Activated CD4-positive, alpha-beta T cell treated with anti-CD3 and anti-CD28 coated beads for 24 hours (primary cell): ENCODE data around the gene VWA3A.
"Not testable (repeated sequence)": the region's sequence is repeated elsewhere in the genome, so short reads cannot be mapped to it uniquely, and the experiment has no call there.

ENCODE experiments used
- DNase-seq, 2 donors: peaks; one replicate each; pipeline ENCODE4 v3.0.0-alpha.2; 2020; ENCODE audit warnings: low read depth in 2 of 2

The VWA3A gene

GRCh38 chr16:22132801-22133200, 40.5 kb downstream of the VWA3A start:
- no peak for DNase-seq

DNA sequence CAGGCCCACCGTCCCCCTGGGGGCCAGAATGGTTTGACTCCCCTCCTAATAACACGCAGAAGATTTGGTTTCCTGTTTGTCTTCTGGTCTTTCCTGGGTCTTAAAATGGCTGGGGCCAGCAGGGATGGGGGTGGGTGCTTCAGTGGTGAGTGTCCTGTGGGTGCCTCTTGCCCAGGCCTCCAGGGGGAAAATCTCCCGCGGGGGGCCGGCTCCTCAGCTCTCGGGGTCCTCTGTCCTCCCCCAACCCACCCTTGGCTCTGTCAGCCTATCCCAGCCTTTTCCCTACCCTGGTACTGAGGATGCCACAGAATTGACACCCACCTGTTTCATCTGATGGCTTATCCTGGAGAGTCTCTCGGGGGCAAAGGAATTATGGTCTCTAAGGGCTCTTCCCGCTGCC, 46.1 kb downstream of the VWA3A start:
- DNase-seq, result no peak

DNA sequence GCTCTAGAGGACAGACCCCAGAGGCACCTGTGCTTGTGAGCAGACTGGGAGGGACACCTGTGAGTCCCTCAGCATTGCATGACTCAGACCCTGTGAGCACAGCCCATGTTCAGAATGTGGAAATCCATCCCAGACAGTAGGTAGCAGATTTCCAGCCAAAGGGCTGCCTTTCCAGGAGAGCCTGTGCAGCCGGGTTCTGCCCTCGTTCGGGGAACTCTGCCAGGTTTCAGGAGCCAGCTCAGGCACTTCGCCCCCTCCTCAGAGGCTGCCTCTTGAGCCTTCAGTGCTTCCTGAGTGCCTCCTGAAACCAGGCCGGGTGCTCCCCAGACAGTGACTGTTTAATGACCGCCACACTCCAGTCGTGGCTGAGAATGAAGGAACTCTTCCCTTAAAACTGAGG, 46.7 kb downstream of the VWA3A start:
- DNase-seq, result no peak

GRCh38 chr16:22139732-22140131, 47.4 kb downstream of the VWA3A start:
- DNase-seq, result no peak

DNA sequence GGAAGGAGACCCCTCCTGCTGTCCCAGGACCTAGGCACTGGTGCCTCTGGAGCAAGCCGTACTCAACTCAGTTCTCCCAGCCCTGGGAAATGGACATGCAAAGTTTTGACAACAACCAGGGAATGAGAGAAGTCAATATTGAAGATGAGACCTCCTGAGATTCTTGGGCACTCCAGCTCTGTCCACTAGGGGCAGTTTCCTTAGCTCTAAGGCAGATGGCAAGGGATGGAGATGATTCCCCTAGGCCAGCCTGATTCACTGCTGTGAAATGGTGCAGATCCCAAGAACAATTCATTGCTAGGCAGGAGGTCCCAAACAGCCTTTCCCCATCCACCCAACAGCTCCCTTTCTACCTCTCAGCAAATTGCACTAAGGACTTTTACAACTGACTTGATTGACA, 49.4 kb downstream of the VWA3A start:
- DNase-seq, result no peak

DNA sequence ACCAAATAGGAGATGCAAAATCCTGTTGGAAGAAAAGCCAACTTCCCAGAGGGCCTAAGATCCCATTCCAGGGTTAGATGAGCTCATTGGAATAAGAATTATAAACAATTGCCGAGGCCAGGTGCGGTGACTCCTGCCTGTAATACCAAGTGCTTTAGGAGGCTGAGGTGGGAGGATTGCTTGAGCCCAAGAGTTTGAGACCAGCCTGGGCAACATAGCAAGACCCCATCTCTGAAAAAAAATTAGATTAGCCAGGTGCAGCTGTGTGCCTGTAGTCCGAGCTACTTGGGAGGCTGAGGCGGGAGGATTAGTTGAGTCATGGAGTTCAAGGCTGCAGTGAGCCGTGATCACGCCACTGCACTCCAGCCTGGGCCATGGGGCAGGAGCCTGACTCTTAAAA, 52.2 kb downstream of the VWA3A start:
- no peak for DNase-seq

- no peak for DNase-seq
These were observed 55.5 kb downstream of the VWA3A start for GRCh38 chr16:22147853-22148252.

- no peak for DNase-seq
These were observed 59.1 kb downstream of the VWA3A start for GRCh38 chr16:22151246-22151998.

DNA sequence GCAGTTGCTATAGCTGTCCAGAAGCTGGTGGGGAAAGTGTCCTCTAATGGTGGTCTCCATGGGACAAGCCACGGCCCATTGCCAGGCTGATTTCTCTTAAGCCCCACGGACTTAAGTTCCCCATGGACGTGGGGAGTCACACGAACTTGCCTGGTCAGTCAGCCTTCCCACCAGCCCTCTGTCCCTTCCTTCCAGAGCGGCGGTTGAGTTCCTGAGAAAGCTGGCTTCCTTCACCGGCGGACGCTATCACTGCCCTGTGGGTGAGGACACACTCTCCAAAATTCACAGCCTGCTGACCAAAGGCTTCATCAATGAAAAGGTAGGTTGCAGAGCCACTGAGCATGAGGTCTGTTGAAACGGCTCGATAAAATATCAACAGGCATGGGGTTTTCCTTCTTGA, 60.0 kb downstream of the VWA3A start:
- DNase-seq, result no peak

- DNase-seq, result not testable (repeated sequence)
These were observed 60.7 kb downstream of the VWA3A start for GRCh38 chr16:22153078-22153477.

DNA sequence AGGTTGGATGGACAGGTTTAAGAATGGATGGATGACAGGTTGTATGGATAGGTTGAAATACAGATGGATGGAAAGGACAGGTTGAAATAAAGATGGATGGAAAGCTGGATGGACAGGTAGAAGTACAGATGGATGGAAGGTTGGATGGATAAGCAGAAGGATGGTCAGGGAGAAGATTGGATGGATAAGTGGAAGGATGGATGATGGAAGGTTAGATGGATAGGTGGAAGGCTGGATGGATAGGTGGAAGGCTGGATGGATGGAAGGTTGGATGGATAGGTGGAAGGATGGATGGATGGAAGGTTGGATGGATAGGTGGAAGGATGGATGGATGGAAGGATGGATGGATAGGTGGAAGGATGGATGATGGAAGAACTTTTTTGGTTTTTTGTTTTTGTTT, 69.1 kb downstream of the VWA3A start:
- no peak for DNase-seq

- DNase-seq, result peak; percentile 12 to 23
These were observed 69.8 kb downstream of the VWA3A start, which contains the start of gene SDR42E2 for GRCh38 chr16:22161999-22162655. Gene SDR42E2 (plus strand): TSS chr16:22162506. CDS start chr16:22165583, 3,077 bp downstream.

- no peak for DNase-seq
These were observed 70.3 kb downstream of the VWA3A start for GRCh38 chr16:22162656-22163009.

- no peak for DNase-seq
These were observed 71.5 kb downstream of the VWA3A start for GRCh38 chr16:22163806-22164205.

GRCh38 chr16:22164482-22164881, 72.1 kb downstream of the VWA3A start:
- no peak for DNase-seq

GRCh38 chr16:22165508-22166285, 73.4 kb downstream of the VWA3A start:
- no peak for DNase-seq

DNA sequence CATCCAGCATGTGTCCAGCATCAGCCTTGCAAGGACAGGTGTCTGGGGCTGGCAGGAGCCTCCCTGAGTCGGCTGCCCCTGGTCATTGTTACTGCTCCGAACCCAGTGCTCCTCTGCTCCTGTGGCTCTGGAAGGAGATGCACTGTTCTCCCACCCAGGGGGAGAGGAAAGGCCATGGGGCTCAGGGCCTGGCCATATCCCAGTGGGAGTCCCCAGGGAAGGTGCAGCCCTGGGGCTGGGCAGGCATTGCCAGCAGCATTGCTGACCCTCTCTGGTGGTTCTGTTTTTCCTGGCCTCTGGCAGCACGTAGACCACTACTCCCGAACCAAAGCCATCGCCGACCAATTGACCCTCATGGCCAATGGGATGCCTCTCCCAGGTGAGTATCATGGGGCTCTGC, 79.6 kb downstream of the VWA3A start:
- DNase-seq, result no peak

GRCh38 chr16:22172642-22173041, 80.3 kb downstream of the VWA3A start:
- not testable (repeated sequence) for DNase-seq

DNA sequence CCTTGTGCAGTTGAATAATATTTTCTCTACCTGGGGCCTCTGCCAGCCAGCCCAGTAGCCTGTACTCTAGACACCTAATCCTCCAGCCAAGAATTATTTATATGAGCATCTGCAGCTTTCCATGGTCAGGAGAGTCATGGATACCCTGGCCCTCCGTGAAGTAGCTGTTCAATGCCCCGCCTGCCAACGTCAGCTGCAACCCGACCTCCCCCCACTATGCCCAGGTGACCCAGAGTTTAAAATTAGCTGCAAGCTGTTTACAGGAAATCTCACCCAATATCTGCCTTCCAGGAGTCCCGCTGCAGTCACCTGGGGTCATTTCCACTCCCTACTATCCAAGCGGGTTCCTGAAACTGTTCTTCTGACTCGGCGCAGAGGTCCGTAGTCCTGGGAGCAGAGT, 82.3 kb downstream of the VWA3A start:
- DNase-seq, result no peak

DNA sequence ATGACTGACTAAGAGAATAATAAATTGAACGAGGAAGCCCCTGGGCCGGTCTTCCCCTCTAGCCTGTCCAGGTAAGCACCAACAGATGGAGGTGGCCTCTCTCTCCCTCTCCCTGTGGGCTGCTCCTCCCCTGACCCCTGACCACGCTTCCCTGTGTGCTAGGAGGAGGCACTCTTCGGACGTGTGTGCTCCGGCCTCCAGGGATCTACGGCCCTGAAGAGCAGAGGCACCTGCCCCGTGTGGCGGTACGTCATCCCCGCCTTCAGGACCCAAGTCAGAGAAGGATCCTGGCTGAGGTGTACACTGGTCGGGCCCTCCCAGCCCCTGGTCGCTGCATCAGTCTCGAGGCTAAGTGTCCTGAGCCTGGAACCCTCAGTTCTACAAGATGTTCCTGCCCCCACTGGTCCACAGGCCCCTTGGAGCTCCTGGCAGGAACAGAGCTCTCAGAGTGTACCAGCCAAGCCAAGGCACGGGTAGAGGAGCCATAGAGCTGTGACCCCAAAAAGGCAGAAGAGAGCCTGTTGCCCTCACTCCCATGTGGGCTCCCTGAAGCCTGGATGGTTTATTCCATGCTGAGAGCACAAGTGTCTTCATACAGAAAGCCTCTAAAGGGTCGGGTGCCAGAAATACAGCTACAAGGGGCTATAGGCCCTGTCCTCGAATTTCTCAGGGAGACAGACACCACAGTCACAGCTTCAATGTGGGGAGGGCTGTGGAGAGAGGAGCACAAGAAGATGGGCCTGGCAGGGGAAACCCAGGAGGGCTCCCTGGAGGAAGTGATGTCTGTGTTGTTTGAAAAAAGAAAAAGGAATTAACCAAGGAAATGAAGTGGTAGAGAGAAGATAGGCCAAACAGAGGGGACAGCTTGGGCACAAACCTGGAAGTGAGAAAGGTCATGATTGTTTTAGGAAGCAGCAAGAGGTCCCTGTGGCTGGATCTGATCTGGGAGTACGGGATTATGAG, 85.9 kb downstream of the VWA3A start:
- DNase-seq, result no peak

DNA sequence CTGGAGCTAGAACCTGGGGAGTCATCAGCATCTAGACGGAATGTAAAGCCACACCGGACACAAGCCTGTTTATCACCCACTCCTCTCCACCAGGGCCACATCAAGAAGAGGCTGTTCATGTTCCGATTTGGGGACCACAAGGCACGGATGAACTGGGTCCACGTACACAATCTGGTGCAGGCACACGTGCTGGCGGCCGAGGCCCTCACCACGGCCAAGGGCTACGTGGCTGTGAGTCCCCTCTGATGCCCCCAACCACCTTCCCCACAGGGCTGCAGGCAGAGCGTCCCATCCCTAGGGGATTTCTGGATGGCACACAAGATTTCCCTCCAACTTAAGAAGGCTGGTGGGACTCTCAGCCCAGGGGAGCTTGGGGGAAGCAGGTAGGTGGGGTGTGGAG, 89.1 kb downstream of the VWA3A start:
- no peak for DNase-seq

- DNase-seq, result no peak
These were observed 89.5 kb downstream of the VWA3A start for GRCh38 chr16:22181843-22182242.
